AG09319 (cell line): ENCODE results near the gene SIL1.

Experiments
- DNase-seq: peaks from one replicate; pipeline ENCODE4 v3.0.0-alpha.2; 2010; ENCODE audit warnings: low read depth; ENCODE audit errors: extremely low read depth
- TF ChIP-seq, protein P1 (sequence below): IDR thresholded peaks from 2 replicates; pipeline ENCODE4 v1.5.1; 2011; ENCODE audit warnings: low read depth, mild to moderate bottlenecking, inconsistent platforms, low read length, moderate library complexity

The SIL1 gene

DNA sequence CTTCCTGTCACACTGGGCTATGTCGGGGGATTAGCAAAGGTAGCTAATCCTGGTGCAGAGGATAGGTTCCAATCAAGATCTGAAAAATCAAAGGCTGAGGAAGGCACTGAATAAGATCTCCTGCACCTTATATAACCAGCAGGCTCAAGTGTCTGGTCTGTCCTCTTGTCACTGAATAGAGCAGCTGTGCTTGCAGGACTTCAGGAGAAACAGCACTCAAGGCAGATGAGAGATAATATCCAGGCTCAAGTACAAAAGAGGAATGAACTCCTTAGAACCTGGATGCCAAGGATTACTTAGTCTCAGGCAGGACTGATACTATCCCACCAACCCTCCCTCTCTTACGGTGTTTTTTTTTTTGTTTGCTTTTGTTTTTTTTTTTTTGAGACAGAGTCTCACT is 214.2 kb downstream of the SIL1 start:
- DNase-seq, result no peak
- TF ChIP-seq, protein P1, sequence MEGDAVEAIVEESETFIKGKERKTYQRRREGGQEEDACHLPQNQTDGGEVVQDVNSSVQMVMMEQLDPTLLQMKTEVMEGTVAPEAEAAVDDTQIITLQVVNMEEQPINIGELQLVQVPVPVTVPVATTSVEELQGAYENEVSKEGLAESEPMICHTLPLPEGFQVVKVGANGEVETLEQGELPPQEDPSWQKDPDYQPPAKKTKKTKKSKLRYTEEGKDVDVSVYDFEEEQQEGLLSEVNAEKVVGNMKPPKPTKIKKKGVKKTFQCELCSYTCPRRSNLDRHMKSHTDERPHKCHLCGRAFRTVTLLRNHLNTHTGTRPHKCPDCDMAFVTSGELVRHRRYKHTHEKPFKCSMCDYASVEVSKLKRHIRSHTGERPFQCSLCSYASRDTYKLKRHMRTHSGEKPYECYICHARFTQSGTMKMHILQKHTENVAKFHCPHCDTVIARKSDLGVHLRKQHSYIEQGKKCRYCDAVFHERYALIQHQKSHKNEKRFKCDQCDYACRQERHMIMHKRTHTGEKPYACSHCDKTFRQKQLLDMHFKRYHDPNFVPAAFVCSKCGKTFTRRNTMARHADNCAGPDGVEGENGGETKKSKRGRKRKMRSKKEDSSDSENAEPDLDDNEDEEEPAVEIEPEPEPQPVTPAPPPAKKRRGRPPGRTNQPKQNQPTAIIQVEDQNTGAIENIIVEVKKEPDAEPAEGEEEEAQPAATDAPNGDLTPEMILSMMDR, result no peak

- TF ChIP-seq, protein P1, result no peak
- DNase-seq, result no peak
Measured at GRCh38 chr5:138981586-138981985, 216.6 kb downstream of the SIL1 start.

- no peak for DNase-seq
- TF ChIP-seq, protein P1, result no peak
Measured at GRCh38 chr5:138981131-138981530, 217.0 kb downstream of the SIL1 start.

- TF ChIP-seq, protein P1, result no peak
Measured at GRCh38 chr5:138980441-138980840, 217.7 kb downstream of the SIL1 start.

DNA sequence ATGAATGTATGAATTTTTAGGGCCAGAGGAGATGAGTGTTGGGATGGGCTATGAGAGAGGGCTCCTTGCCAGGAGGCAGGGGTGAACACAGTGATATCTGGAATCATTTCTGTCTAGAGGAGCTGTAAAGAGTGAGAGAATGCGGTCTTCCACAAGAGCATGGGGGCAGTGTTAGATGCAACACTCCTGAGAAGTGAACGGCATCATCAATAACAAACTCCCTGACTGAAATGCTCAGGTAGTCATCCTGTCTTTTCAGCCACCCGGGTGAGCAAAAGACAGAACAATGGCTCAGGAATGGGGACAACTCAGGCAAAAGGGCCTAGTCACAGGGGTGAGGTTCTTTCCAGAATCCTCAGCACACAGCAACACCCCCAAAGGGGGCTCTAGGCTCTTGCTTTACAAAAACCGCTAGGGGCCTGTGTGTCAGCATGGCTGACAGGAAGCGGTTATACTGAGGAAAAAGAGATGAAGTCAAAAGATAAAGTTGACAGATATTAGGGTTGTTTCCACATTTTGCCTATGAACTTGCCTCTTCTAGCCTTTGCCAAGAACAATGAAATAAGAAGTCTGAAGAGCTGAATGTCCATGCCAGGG is 218.4 kb downstream of the SIL1 start:
- TF ChIP-seq, protein P1, result no peak
- DNase-seq, result no peak

More at GRCh38 chr5:138980441-138980840, 217.7 kb downstream of the SIL1 start:
- DNase-seq, result no peak

- TF ChIP-seq, protein P1, result no peak
- no peak for DNase-seq
Measured at GRCh38 chr5:138978581-138978980, 219.6 kb downstream of the SIL1 start.

GRCh38 chr5:138978080-138978479 is 220.1 kb downstream of the SIL1 start:
- no peak for DNase-seq
- TF ChIP-seq, protein P1, result no peak
